GM18868 (cell line): ENCODE results near the gene FRMD4A.

Experiments
- ATAC-seq: cut with Tn5 transposase; IDR thresholded peaks from one replicate; pipeline ENCODE4 v1.9.1; 2021; ENCODE audit warnings: mild to moderate bottlenecking, moderate library complexity; ENCODE audit not compliant: unreplicated experiment

Gene FRMD4A

GRCh38 chr10:13644866-13645265 lies 685.9 kb downstream of the FRMD4A start:
- no peak for ATAC-seq

GRCh38 chr10:13643016-13643415 lies 687.7 kb downstream of the FRMD4A start:
- ATAC-seq: no peak

- ATAC-seq: no peak
These were observed 688.4 kb downstream of the FRMD4A start for GRCh38 chr10:13642293-13642692.

GRCh38 chr10:13637894-13638293 lies 692.8 kb downstream of the FRMD4A start:
- no peak for ATAC-seq

GRCh38 chr10:13637303-13637856 lies 693.3 kb downstream of the FRMD4A start:
- no peak for ATAC-seq

- ATAC-seq: no peak
These were observed 693.9 kb downstream of the FRMD4A start for GRCh38 chr10:13636776-13637175.

GRCh38 chr10:13634207-13634606 lies 696.5 kb downstream of the FRMD4A start:
- ATAC-seq: no peak

GRCh38 chr10:13633689-13634088 lies 697.0 kb downstream of the FRMD4A start:
- ATAC-seq: no peak

- ATAC-seq: no peak
These were observed 697.8 kb downstream of the FRMD4A start for GRCh38 chr10:13632884-13633440.

- ATAC-seq: no peak
These were observed 698.3 kb downstream of the FRMD4A start for GRCh38 chr10:13632440-13632839.

- ATAC-seq: no peak
These were observed 699.1 kb downstream of the FRMD4A start for GRCh38 chr10:13631594-13631993.

GRCh38 chr10:13630231-13630630 lies 700.5 kb downstream of the FRMD4A start:
- no peak for ATAC-seq

- no peak for ATAC-seq
These were observed 701.6 kb downstream of the FRMD4A start for GRCh38 chr10:13629116-13629515.

- ATAC-seq: no peak
These were observed 702.1 kb downstream of the FRMD4A start for GRCh38 chr10:13628661-13629060.

- no peak for ATAC-seq
These were observed 703.0 kb downstream of the FRMD4A start for GRCh38 chr10:13627459-13628310.

- ATAC-seq: no peak
These were observed 706.1 kb downstream of the FRMD4A start for GRCh38 chr10:13624630-13625029.

GRCh38 chr10:13621931-13622330 lies 708.8 kb downstream of the FRMD4A start:
- no peak for ATAC-seq

- ATAC-seq: no peak
These were observed 713.6 kb downstream of the FRMD4A start for GRCh38 chr10:13617116-13617515.

- no peak for ATAC-seq
These were observed 714.9 kb downstream of the FRMD4A start for GRCh38 chr10:13615650-13616300.

GRCh38 chr10:13614530-13615332 lies 716.0 kb downstream of the FRMD4A start:
- no peak for ATAC-seq

- no peak for ATAC-seq
These were observed 717.2 kb downstream of the FRMD4A start for GRCh38 chr10:13613519-13613918.
